CD4-positive, CD25-positive, alpha-beta regulatory T cell (primary cell): ENCODE results near the gene FKBP5. TPM values are rescaled to one million over a fixed set of nuclear protein-coding genes. Genes with fewer than 3 reads are reported as not detected.

ENCODE experiments used
- ATAC-seq, 2 donors: fragments of 150-1000 bp; cut with Tn5 transposase; one replicate each; pipeline ENCODE4 v1.10.0; 2021; ENCODE audit warnings: low read depth in 2 of 2, moderate number of reproducible peaks in 2 of 2, moderate library complexity in 1 of 2
- DNase-seq, 3 donors: peaks; one replicate each; pipeline versions ENCODE4 v3.0.0 to v3.0.0-alpha.2; 2012 to 2022; ENCODE audit warnings: mixed read lengths in 1 of 3
- H3K27ac ChIP-seq: one replicate; pipeline ENCODE4 v1.7.0; 2013; ENCODE audit warnings: mild to moderate bottlenecking, low read length; ENCODE audit not compliant: insufficient read depth, poor library complexity, severe bottlenecking
- H3K27me3 ChIP-seq: one replicate; pipeline ENCODE4 v1.7.0; 2013; ENCODE audit warnings: low read length; ENCODE audit not compliant: control insufficient read depth, insufficient read depth
- H3K36me3 ChIP-seq: one replicate; pipeline ENCODE4 v1.7.0; 2013; ENCODE audit warnings: mild to moderate bottlenecking, low read length, moderate library complexity; ENCODE audit not compliant: control insufficient read depth, insufficient read depth
- H3K4me1 ChIP-seq: 2 replicates; pipeline ENCODE4 v1.7.0; 2013; ENCODE audit warnings: mild to moderate bottlenecking, low read length; ENCODE audit not compliant: insufficient read depth, control insufficient read depth, poor library complexity, severe bottlenecking
- H3K4me3 ChIP-seq: one replicate; pipeline ENCODE4 v1.7.0; 2013; ENCODE audit warnings: low read depth, mild to moderate bottlenecking, low read length, moderate library complexity
- H3K9me3 ChIP-seq, 2 experiments: 1 replicate in 1 of 2; 2 replicates in 1 of 2; pipeline ENCODE4 v1.7.0; 2013; ENCODE audit warnings: low read length in 2 of 2, mild to moderate bottlenecking in 1 of 2, moderate library complexity in 1 of 2; ENCODE audit not compliant: control insufficient read depth in 2 of 2
- H3K27ac Mint-ChIP-seq, 3 donors: one replicate each; pipeline ENCODE4 v1.8.0; 2020 to 2022; ENCODE audit warnings: mild to moderate bottlenecking in 3 of 3, mixed read lengths in 3 of 3, moderate library complexity in 2 of 3
- H3K27me3 Mint-ChIP-seq: one replicate; pipeline ENCODE4 v1.8.0; 2022; ENCODE audit warnings: mild to moderate bottlenecking, mixed read lengths
- H3K36me3 Mint-ChIP-seq: one replicate; pipeline ENCODE4 v1.8.0; 2020; ENCODE audit warnings: mixed read lengths
- H3K4me1 Mint-ChIP-seq, 4 donors: one replicate each; pipeline ENCODE4 v1.8.0; 2020 to 2022; ENCODE audit warnings: mixed read lengths in 4 of 4, mild to moderate bottlenecking in 1 of 4
- H3K4me3 Mint-ChIP-seq, 4 donors: one replicate each; pipeline ENCODE4 v1.8.0; 2020 to 2022; ENCODE audit warnings: mild to moderate bottlenecking in 4 of 4, mixed read lengths in 4 of 4, moderate library complexity in 3 of 4
- H3K9me3 Mint-ChIP-seq, 7 donors: one replicate each; pipeline ENCODE4 v1.8.0; 2020 to 2022; ENCODE audit warnings: mixed read lengths in 7 of 7, mild to moderate bottlenecking in 3 of 7, moderate library complexity in 2 of 7
- polyA plus RNA-seq, 4 donors: library from polyadenylated mRNA; unstranded; fragments of 300-500 nt; fragmentation: Illumina TruSeq; gene quantifications; one replicate each; pipeline ENCODE4 v1.2.3, GENCODE V29; 2021
- total RNA-seq: library from RNA; stranded (reverse); gene quantifications from one replicate; pipeline ENCODE4 v1.2.3, GENCODE V29; 2022

FKBP5 gene
- total and polyA plus RNA-seq, 5 donors from 2014 or later, result 27.5 to 157 (median 71.0) TPM

- Mint-ChIP-seq H3K4me3 (peak overlapping the region; percentile 85 to 95 (median 90)), H3K4me1 (peaks cover 2 to 92% (median 53%) of the 10 kb centered on the region in 4 donors), H3K36me3 (no peaks in the 10 kb centered on the region), H3K27me3 (peaks cover 5% of the 10 kb centered on the region), H3K27ac (peak overlapping the region; percentile 95 to 97 (median 95)), H3K9me3 (no peaks in the 10 kb centered on the region)
- Histone ChIP-seq H3K9me3 (no peaks in the 10 kb centered on the region), H3K4me3 (peak overlapping the region; percentile 75), H3K27me3 (no peaks in the 10 kb centered on the region), H3K36me3 (no peaks in the 10 kb centered on the region), H3K27ac (peak overlapping the region; percentile 90), H3K4me1 (peaks cover 74% of the 10 kb centered on the region)
- DNase-seq, result peak; percentile 83 to 95 (median 91)
- peak; percentile 57 to 59 for ATAC-seq
Measured at GRCh38 chr6:35731736-35732532, 43.2 kb upstream of the FKBP5 start.

GRCh38 chr6:35731414-35731735 is 42.7 kb upstream of the FKBP5 start:
- ATAC-seq, result peak; percentile 28 to 33
- H3K4me1 ChIP-seq, result peaks cover 77% of the 10 kb centered on the region

GRCh38 chr6:35730745-35731413 is 42.2 kb upstream of the FKBP5 start:
- no peaks in the 10 kb centered on the region for H3K27me3 ChIP-seq
- peaks cover 77% of the 10 kb centered on the region for H3K4me1 ChIP-seq
- H3K36me3 ChIP-seq, result no peaks in the 10 kb centered on the region
- no peaks in the 10 kb centered on the region for H3K9me3 Mint-ChIP-seq
- ATAC-seq (no peak), DNase-seq (no peak)
- peak overlapping the region; percentile 88 to 97 (median 95) for H3K27ac Mint-ChIP-seq
- H3K36me3 Mint-ChIP-seq, result no peaks in the 10 kb centered on the region
- H3K27ac ChIP-seq, result peak overlapping the region; percentile 90
- H3K4me3 ChIP-seq, result peak overlapping the region; percentile 71
- H3K4me1 Mint-ChIP-seq, result peaks cover 9 to 92% (median 56%) of the 10 kb centered on the region in 4 donors
- H3K27me3 Mint-ChIP-seq, result peaks cover 5% of the 10 kb centered on the region
- H3K4me3 Mint-ChIP-seq, result peak overlapping the region; percentile 85 to 91 (median 90)
- no peaks in the 10 kb centered on the region for H3K9me3 ChIP-seq

More at GRCh38 chr6:35731414-35731735, 42.7 kb upstream of the FKBP5 start:
- peaks cover 5% of the 10 kb centered on the region for H3K27me3 Mint-ChIP-seq
- no peaks in the 10 kb centered on the region for H3K36me3 Mint-ChIP-seq
- H3K36me3 ChIP-seq, result no peaks in the 10 kb centered on the region
- no peak overlapping the region for H3K4me3 ChIP-seq
- H3K27ac Mint-ChIP-seq, result peak overlapping the region; percentile 89 to 97 (median 95)
- H3K4me1 Mint-ChIP-seq, result peaks cover 8 to 92% (median 57%) of the 10 kb centered on the region in 4 donors
- H3K9me3 ChIP-seq, result no peaks in the 10 kb centered on the region
- peak overlapping the region; percentile 90 for H3K27ac ChIP-seq
- H3K27me3 ChIP-seq, result no peaks in the 10 kb centered on the region
- DNase-seq, result peak; percentile 83 to 91 (median 87)
- H3K9me3 Mint-ChIP-seq, result no peaks in the 10 kb centered on the region
- peak overlapping the region; percentile 85 to 95 (median 90) for H3K4me3 Mint-ChIP-seq

GRCh38 chr6:35729722-35730121 is 41.0 kb upstream of the FKBP5 start:
- H3K4me3 Mint-ChIP-seq, result peak overlapping the region; percentile 64 to 91 (median 87)
- no peaks in the 10 kb centered on the region for H3K36me3 Mint-ChIP-seq
- Histone ChIP-seq H3K36me3 (no peaks in the 10 kb centered on the region), H3K4me1 (peaks cover 75% of the 10 kb centered on the region), H3K27me3 (no peaks in the 10 kb centered on the region), H3K27ac (peak overlapping the region; percentile 90), H3K9me3 (no peaks in the 10 kb centered on the region), H3K4me3 (peak overlapping the region; percentile 34)
- ATAC-seq (no peak), DNase-seq (no peak)
- peaks cover 5% of the 10 kb centered on the region for H3K27me3 Mint-ChIP-seq
- H3K9me3 Mint-ChIP-seq, result no peaks in the 10 kb centered on the region
- H3K27ac Mint-ChIP-seq, result peak overlapping the region; percentile 93 to 97 (median 95)
- H3K4me1 Mint-ChIP-seq, result peaks cover 9 to 92% (median 59%) of the 10 kb centered on the region in 4 donors

- Mint-ChIP-seq H3K36me3 (no peaks in the 10 kb centered on the region), H3K27me3 (peaks cover 5% of the 10 kb centered on the region), H3K9me3 (no peaks in the 10 kb centered on the region), H3K4me1 (peaks cover 9 to 93% (median 61%) of the 10 kb centered on the region in 4 donors), H3K27ac (peak overlapping the region; percentile 95 to 97 (median 97)), H3K4me3 (peak overlapping the region; percentile 85 to 92 (median 90))
- H3K27me3 ChIP-seq, result no peaks in the 10 kb centered on the region
- peak overlapping the region; percentile 34 for H3K4me3 ChIP-seq
- no peaks in the 10 kb centered on the region for H3K36me3 ChIP-seq
- peaks cover 79% of the 10 kb centered on the region for H3K4me1 ChIP-seq
- H3K9me3 ChIP-seq, result no peaks in the 10 kb centered on the region
- no peak for ATAC-seq
- H3K27ac ChIP-seq, result peak overlapping the region; percentile 90
- DNase-seq, result peak; percentile 26 to 64 (median 49)
Measured at GRCh38 chr6:35728683-35729678, 40.3 kb upstream of the FKBP5 start.

- peaks cover 5% of the 10 kb centered on the region for H3K27me3 Mint-ChIP-seq
- peak overlapping the region; percentile 23 for H3K4me3 ChIP-seq
- peaks cover 75% of the 10 kb centered on the region for H3K4me1 ChIP-seq
- DNase-seq (peak; percentile 74 to 94 (median 90)), ATAC-seq (peak; percentile 58 to 66)
- no peaks in the 10 kb centered on the region for H3K27me3 ChIP-seq
- H3K4me3 Mint-ChIP-seq, result peak overlapping the region; percentile 85 to 92 (median 90)
- H3K36me3 ChIP-seq, result no peaks in the 10 kb centered on the region
- no peaks in the 10 kb centered on the region for H3K36me3 Mint-ChIP-seq
- H3K9me3 Mint-ChIP-seq, result no peaks in the 10 kb centered on the region
- no peaks in the 10 kb centered on the region for H3K9me3 ChIP-seq
- H3K4me1 Mint-ChIP-seq, result peaks cover 9 to 92% (median 65%) of the 10 kb centered on the region in 4 donors
- H3K27ac Mint-ChIP-seq, result peak overlapping the region; percentile 95 to 97 (median 97)
- peak overlapping the region; percentile 90 for H3K27ac ChIP-seq
Measured at GRCh38 chr6:35727935-35728682, 39.4 kb upstream of the FKBP5 start.
